Left lung (tissue), 10 donors: ENCODE results near the gene HCAR3. TPM values are rescaled to one million over a fixed set of nuclear protein-coding genes. Genes with fewer than 3 reads are reported as not detected.

Experiments used
- ATAC-seq: fragments of 200-7000 bp; cut with Tn5 transposase; one replicate; pipeline ENCODE4 v1.9.1; 2020; ENCODE audit warnings: moderate library complexity
- DNase-seq, 4 donors: peaks; one replicate each; pipeline ENCODE4 v3.0.0-alpha.2; 2013 to 2020
- H3K27ac ChIP-seq, 2 donors: fragments of 200-600 bp; sonication (generic) in 1 of 2; one replicate each; pipeline versions ENCODE4 v1.5.0 to v1.8.0; 2020 to 2021
- H3K27me3 ChIP-seq, 2 donors: fragments of 200-600 bp; sonication (generic) in 1 of 2; one replicate each; pipeline versions ENCODE4 v1.5.0 to v1.8.0; 2020 to 2021
- H3K36me3 ChIP-seq, 2 donors: fragments of 200-600 bp; sonication (generic) in 1 of 2; one replicate each; pipeline versions ENCODE4 v1.5.0 to v1.8.0; 2020 to 2021
- H3K4me1 ChIP-seq, 2 donors: fragments of 200-600 bp; one replicate each; pipeline ENCODE4 v1.8.0; 2021
- H3K4me3 ChIP-seq, 2 donors: fragments of 200-600 bp; sonication (generic) in 1 of 2; one replicate each; pipeline versions ENCODE4 v1.5.0 to v1.8.0; 2020 to 2021; ENCODE audit warnings: mild to moderate bottlenecking in 1 of 2
- H3K9me3 ChIP-seq, 2 donors: fragments of 200-600 bp; sonication (generic) in 1 of 2; one replicate each; pipeline versions ENCODE4 v1.5.0 to v1.8.0; 2020 to 2021
- intact Hi-C, 2 donors: fragments of 100-400 bp; cut with DNase I; formaldehyde crosslinking; loops; one replicate each; pipeline versions ENCODE4 v1.11.2 to v1.14.2; 2022
- polyA plus RNA-seq, 6 donors: library from polyadenylated mRNA; unstranded; fragments of 120-200 nt; gene quantifications; one replicate each; pipeline ENCODE4 v1.2.1, GENCODE V29; 2013; ENCODE audit not compliant: insufficient read length in 6 of 6
- total RNA-seq, 2 donors: library from RNA; stranded (reverse); fragmentation: NEBNext Ultra II Directional; extraction: Animal tissue kit (Norgen Biotek cat#: 25700); gene quantifications; one replicate each; pipeline ENCODE4 v1.2.1, GENCODE V29; 2021
- TF ChIP-seq, protein P1 (sequence below), 2 donors: fragments of 200-600 bp; sonication (generic) in 1 of 2; IDR thresholded peaks; one replicate each; pipeline versions ENCODE4 v1.5.0 to v1.8.0; 2021; ENCODE audit warnings: antibody characterized with exemption in 2 of 2
- donor health status: DM: no; HTN: yes; CAD: no.
- donor health status: DM: no; HTN: no; CAD: no.

Gene HCAR3
- total and polyA plus RNA-seq, 8 donors: 0.07 to 2.8 (median 0.16) TPM; not detected in 2

- no peak overlapping the region for H3K27ac ChIP-seq
- DNase-seq (no peak), ATAC-seq (no peak)
- H3K36me3 ChIP-seq: no peaks in the 10 kb centered on the region
- no peaks in the 10 kb centered on the region for H3K27me3 ChIP-seq
- TF ChIP-seq, protein P1, sequence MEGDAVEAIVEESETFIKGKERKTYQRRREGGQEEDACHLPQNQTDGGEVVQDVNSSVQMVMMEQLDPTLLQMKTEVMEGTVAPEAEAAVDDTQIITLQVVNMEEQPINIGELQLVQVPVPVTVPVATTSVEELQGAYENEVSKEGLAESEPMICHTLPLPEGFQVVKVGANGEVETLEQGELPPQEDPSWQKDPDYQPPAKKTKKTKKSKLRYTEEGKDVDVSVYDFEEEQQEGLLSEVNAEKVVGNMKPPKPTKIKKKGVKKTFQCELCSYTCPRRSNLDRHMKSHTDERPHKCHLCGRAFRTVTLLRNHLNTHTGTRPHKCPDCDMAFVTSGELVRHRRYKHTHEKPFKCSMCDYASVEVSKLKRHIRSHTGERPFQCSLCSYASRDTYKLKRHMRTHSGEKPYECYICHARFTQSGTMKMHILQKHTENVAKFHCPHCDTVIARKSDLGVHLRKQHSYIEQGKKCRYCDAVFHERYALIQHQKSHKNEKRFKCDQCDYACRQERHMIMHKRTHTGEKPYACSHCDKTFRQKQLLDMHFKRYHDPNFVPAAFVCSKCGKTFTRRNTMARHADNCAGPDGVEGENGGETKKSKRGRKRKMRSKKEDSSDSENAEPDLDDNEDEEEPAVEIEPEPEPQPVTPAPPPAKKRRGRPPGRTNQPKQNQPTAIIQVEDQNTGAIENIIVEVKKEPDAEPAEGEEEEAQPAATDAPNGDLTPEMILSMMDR (IDR thresholded peaks at IDR 0.05): no peak
- no peak overlapping the region for H3K4me3 ChIP-seq
- intact Hi-C loops: no loop called here
- no peaks in the 10 kb centered on the region for H3K4me1 ChIP-seq
- H3K9me3 ChIP-seq: no peaks in the 10 kb centered on the region
Measured at GRCh38 chr12:122672515-122672914, 44.1 kb downstream of the HCAR3 start.

GRCh38 chr12:122669397-122670070 is 47.1 kb downstream of the HCAR3 start:
- Histone ChIP-seq H3K9me3 (no peaks in the 10 kb centered on the region), H3K4me1 (no peaks in the 10 kb centered on the region), H3K4me3 (no peak overlapping the region), H3K27ac (no peak overlapping the region), H3K27me3 (no peaks in the 10 kb centered on the region), H3K36me3 (no peaks in the 10 kb centered on the region)
- ATAC-seq (no peak), DNase-seq (no peak)
- intact Hi-C loops: no loop called here
- TF ChIP-seq, protein P1 (IDR thresholded peaks at IDR 0.05): no peak

GRCh38 chr12:122668268-122668667 is 48.3 kb downstream of the HCAR3 start:
- no peak for ATAC-seq
- TF ChIP-seq, protein P1 (IDR thresholded peaks at IDR 0.05): no peak
- no peak for DNase-seq
- no peaks in the 10 kb centered on the region for H3K9me3 ChIP-seq
- intact Hi-C loops: no loop called here
- H3K4me1 ChIP-seq: no peaks in the 10 kb centered on the region
- H3K36me3 ChIP-seq: no peaks in the 10 kb centered on the region
- no peak overlapping the region for H3K27ac ChIP-seq
- no peaks in the 10 kb centered on the region for H3K27me3 ChIP-seq
- H3K4me3 ChIP-seq: no peak overlapping the region

- TF ChIP-seq, protein P1 (IDR thresholded peaks at IDR 0.05): no peak
- Histone ChIP-seq H3K36me3 (no peaks in the 10 kb centered on the region), H3K27ac (no peak overlapping the region), H3K4me1 (no peaks in the 10 kb centered on the region), H3K27me3 (no peaks in the 10 kb centered on the region), H3K9me3 (no peaks in the 10 kb centered on the region), H3K4me3 (no peak overlapping the region)
- ATAC-seq (no peak), DNase-seq (no peak)
- intact Hi-C loops: no loop called here
Measured at GRCh38 chr12:122665759-122666158, 50.9 kb downstream of the HCAR3 start.

GRCh38 chr12:122665349-122665748 is 51.3 kb downstream of the HCAR3 start:
- ATAC-seq (no peak), DNase-seq (no peak)
- Histone ChIP-seq H3K27me3 (no peaks in the 10 kb centered on the region), H3K27ac (no peak overlapping the region), H3K4me1 (no peaks in the 10 kb centered on the region), H3K36me3 (no peaks in the 10 kb centered on the region), H3K9me3 (no peaks in the 10 kb centered on the region), H3K4me3 (no peak overlapping the region)
- TF ChIP-seq, protein P1 (IDR thresholded peaks at IDR 0.05): no peak
- intact Hi-C loops: no loop called here

Other genes with a start within 250 kb of the HCAR3 start
- 10 to 100 TPM; 18.1 to 19.5 TPM for gene ZCCHC8, start 215.9 kb downstream of the HCAR3 start, total RNA-seq
- gene ZCCHC8, start 215.9 kb downstream of the HCAR3 start, polyA plus RNA-seq: 10 to 100 TPM; 45.2 to 59.0 (median 50.8) TPM
- gene RSRC2, start 189.9 kb downstream of the HCAR3 start, total RNA-seq: 10 to 100 TPM; 49.6 to 63.5 TPM
- 100 to 1,000 TPM; 203 to 283 (median 213) TPM for gene RSRC2, start 189.9 kb downstream of the HCAR3 start, polyA plus RNA-seq
- gene KNTC1, start 189.6 kb downstream of the HCAR3 start, total RNA-seq: 10 to 100 TPM; 13.6 to 25.5 TPM
- gene KNTC1, start 189.6 kb downstream of the HCAR3 start, polyA plus RNA-seq: 10 to 100 TPM; 44.9 to 64.7 (median 57.2) TPM
- gene HCAR2, start 13.5 kb downstream of the HCAR3 start, total RNA-seq: 1 to 10 TPM; 3.3 to 5.1 TPM
- gene HCAR2, start 13.5 kb downstream of the HCAR3 start, polyA plus RNA-seq: under 1 TPM; 0.10 to 0.33 (median 0.19) TPM
- gene HCAR1, start 14.0 kb upstream of the HCAR3 start, total RNA-seq: under 1 TPM; 0.47 to 0.55 TPM
- under 1 TPM; 0.29 to 0.66 (median 0.57) TPM for gene HCAR1, start 14.0 kb upstream of the HCAR3 start, polyA plus RNA-seq
- 10 to 100 TPM; 35.7 to 36.5 TPM for gene DENR, start 36.0 kb upstream of the HCAR3 start, total RNA-seq
- 100 to 1,000 TPM in 1 of 6 donors, 10 to 100 TPM in 5; 83.4 to 102 (median 93.0) TPM for gene DENR, start 36.0 kb upstream of the HCAR3 start, polyA plus RNA-seq
- 1 to 10 TPM in 1 of 2 donors, under 1 TPM in 1; 0.38 to 1.2 TPM for gene CCDC62, start 57.8 kb upstream of the HCAR3 start, total RNA-seq
- gene CCDC62, start 57.8 kb upstream of the HCAR3 start, polyA plus RNA-seq: under 1 TPM; 0.28 to 0.69 (median 0.35) TPM
- gene HIP1R, start 118.6 kb upstream of the HCAR3 start, total RNA-seq: 10 to 100 TPM; 32.0 to 33.1 TPM
- gene HIP1R, start 118.6 kb upstream of the HCAR3 start, polyA plus RNA-seq: 10 to 100 TPM; 23.7 to 36.7 (median 29.2) TPM
- 10 to 100 TPM; 33.9 to 35.8 TPM for gene VPS37B, start 179.3 kb upstream of the HCAR3 start, total RNA-seq
- gene VPS37B, start 179.3 kb upstream of the HCAR3 start, polyA plus RNA-seq: 10 to 100 TPM; 23.2 to 32.9 (median 26.4) TPM
- 1 to 10 TPM; 4.5 to 7.7 TPM for gene ABCB9, start 249.7 kb upstream of the HCAR3 start, total RNA-seq
- 10 to 100 TPM in 1 of 6 donors, 1 to 10 TPM in 5; 8.2 to 11.8 (median 8.7) TPM for gene ABCB9, start 249.7 kb upstream of the HCAR3 start, polyA plus RNA-seq